Activated T-helper 1 cell treated with anti-CD3 and anti-CD28 coated beads, Interleukin-12 subunit alpha, Interleukin-12 subunit beta, Interleukin-2, Interleukin-4 antibody, amounts not matched to agents 30 ng/mL and 10 ng/mL and 1 ng/mL, durations not matched to agents 14 hours and 24 hours and 36 hours (primary cell): ENCODE measurements around the gene PPIP5K2. TPM values are rescaled to one million over a fixed set of nuclear protein-coding genes. Genes with fewer than 3 reads are reported as not detected.

Experiments used
- DNase-seq: peaks from one replicate; pipeline ENCODE4 v3.0.0; 2021; ENCODE audit warnings: low spot score
- H3K27ac Mint-ChIP-seq: one replicate; pipeline ENCODE4 v1.8.0; 2021; ENCODE audit warnings: mild to moderate bottlenecking, mixed read lengths
- H3K27me3 Mint-ChIP-seq: one replicate; pipeline ENCODE4 v1.8.0; 2022; ENCODE audit warnings: mild to moderate bottlenecking, moderate library complexity, mixed read lengths; ENCODE audit not compliant: insufficient read depth
- H3K36me3 Mint-ChIP-seq: one replicate; pipeline ENCODE4 v1.8.0; 2021; ENCODE audit warnings: low read depth, mixed read lengths
- H3K4me1 Mint-ChIP-seq: one replicate; pipeline ENCODE4 v1.8.0; 2021; ENCODE audit warnings: low read depth, mixed read lengths
- H3K4me3 Mint-ChIP-seq: one replicate; pipeline ENCODE4 v1.8.0; 2021; ENCODE audit warnings: mild to moderate bottlenecking, moderate library complexity, mixed read lengths
- H3K9me3 Mint-ChIP-seq: one replicate; pipeline ENCODE4 v1.8.0; 2021; ENCODE audit warnings: mixed read lengths
- intact Hi-C: fragments of 100-400 bp; cut with micrococcal nuclease; formaldehyde crosslinking; loops from one replicate; pipeline ENCODE4 v1.15.1; 2024
- total RNA-seq: library from RNA; stranded (reverse); gene quantifications from 2 replicates; pipeline ENCODE4 v1.2.3, GENCODE V29; 2022

PPIP5K2 gene
- total RNA-seq, 1 donor from 2014 or later, result 47.6 TPM

- intact Hi-C loops, result no loop called here
- H3K9me3 Mint-ChIP-seq, result peaks cover 16% of the 10 kb centered on the region
- peaks cover 27% of the 10 kb centered on the region for H3K36me3 Mint-ChIP-seq
- DNase-seq, result no peak
- H3K4me1 Mint-ChIP-seq, result peaks cover 30% of the 10 kb centered on the region
- no peak overlapping the region for H3K27ac Mint-ChIP-seq
- no peaks in the 10 kb centered on the region for H3K27me3 Mint-ChIP-seq
- H3K4me3 Mint-ChIP-seq, result no peak overlapping the region
These were observed 12.0 kb upstream of the PPIP5K2 start for GRCh38 chr5:103108086-103108485.

- no peak overlapping the region for H3K4me3 Mint-ChIP-seq
- DNase-seq, result no peak
- H3K27ac Mint-ChIP-seq, result no peak overlapping the region
- peaks cover 16% of the 10 kb centered on the region for H3K9me3 Mint-ChIP-seq
- intact Hi-C loops, result no loop called here
- H3K36me3 Mint-ChIP-seq, result peaks cover 29% of the 10 kb centered on the region
- H3K4me1 Mint-ChIP-seq, result peaks cover 30% of the 10 kb centered on the region
- no peaks in the 10 kb centered on the region for H3K27me3 Mint-ChIP-seq
These were observed 10.8 kb upstream of the PPIP5K2 start for GRCh38 chr5:103109277-103109676.

GRCh38 chr5:103110403-103110802 lies 9.7 kb upstream of the PPIP5K2 start:
- peaks cover 28% of the 10 kb centered on the region for H3K36me3 Mint-ChIP-seq
- H3K9me3 Mint-ChIP-seq, result peaks cover 16% of the 10 kb centered on the region
- no peak overlapping the region for H3K4me3 Mint-ChIP-seq
- H3K27me3 Mint-ChIP-seq, result no peaks in the 10 kb centered on the region
- no peak for DNase-seq
- H3K27ac Mint-ChIP-seq, result no peak overlapping the region
- peaks cover 30% of the 10 kb centered on the region for H3K4me1 Mint-ChIP-seq
- intact Hi-C loops, result no loop called here

- H3K27ac Mint-ChIP-seq, result peak overlapping the region; percentile 81
- H3K9me3 Mint-ChIP-seq, result peaks cover 16% of the 10 kb centered on the region
- H3K4me1 Mint-ChIP-seq, result peaks cover 30% of the 10 kb centered on the region
- H3K27me3 Mint-ChIP-seq, result no peaks in the 10 kb centered on the region
- peaks cover 28% of the 10 kb centered on the region for H3K36me3 Mint-ChIP-seq
- DNase-seq, result peak; percentile 29
- intact Hi-C loops, result loop anchor here (1.0 kb wide), 1 partner anchor 9 kb away; the partner anchor contains the start of genes GIN1 and PPIP5K2
- H3K4me3 Mint-ChIP-seq, result no peak overlapping the region
These were observed 8.6 kb upstream of the PPIP5K2 start for GRCh38 chr5:103111468-103111867.

- Mint-ChIP-seq H3K27ac (no peak overlapping the region), H3K9me3 (peaks cover 16% of the 10 kb centered on the region), H3K36me3 (peaks cover 21% of the 10 kb centered on the region), H3K4me1 (peaks cover 36% of the 10 kb centered on the region), H3K4me3 (no peak overlapping the region), H3K27me3 (no peaks in the 10 kb centered on the region)
- intact Hi-C loops, result no loop called here
- no peak for DNase-seq
These were observed 7.2 kb upstream of the PPIP5K2 start for GRCh38 chr5:103112910-103113309.

- Mint-ChIP-seq H3K27ac (no peak overlapping the region), H3K4me3 (no peak overlapping the region), H3K4me1 (peaks cover 41% of the 10 kb centered on the region), H3K36me3 (peaks cover 14% of the 10 kb centered on the region), H3K27me3 (no peaks in the 10 kb centered on the region), H3K9me3 (peaks cover 16% of the 10 kb centered on the region)
- DNase-seq, result no peak
- intact Hi-C loops, result no loop called here
These were observed 5.7 kb upstream of the PPIP5K2 start for GRCh38 chr5:103114440-103114839.

- Mint-ChIP-seq H3K27me3 (no peaks in the 10 kb centered on the region), H3K4me3 (no peak overlapping the region), H3K36me3 (peaks cover 8% of the 10 kb centered on the region), H3K27ac (no peak overlapping the region), H3K4me1 (peaks cover 40% of the 10 kb centered on the region), H3K9me3 (peaks cover 2% of the 10 kb centered on the region)
- no peak for DNase-seq
- intact Hi-C loops, result no loop called here
These were observed 2.6 kb upstream of the PPIP5K2 start for GRCh38 chr5:103117471-103117991.

- no peak for DNase-seq
- Mint-ChIP-seq H3K9me3 (no peaks in the 10 kb centered on the region), H3K36me3 (peaks cover 7% of the 10 kb centered on the region), H3K27ac (peak overlapping the region; percentile 96), H3K4me3 (peak overlapping the region; percentile 93), H3K4me1 (peaks cover 41% of the 10 kb centered on the region), H3K27me3 (no peaks in the 10 kb centered on the region)
- intact Hi-C loops, result no loop called here
These were observed 884 bp upstream of the PPIP5K2 start for GRCh38 chr5:103119070-103119764.

GRCh38 chr5:103120607-103121200 lies 603 bp downstream of the PPIP5K2 start:
- Mint-ChIP-seq H3K36me3 (peaks cover 4% of the 10 kb centered on the region), H3K27me3 (no peaks in the 10 kb centered on the region), H3K4me3 (peak overlapping the region; percentile 93), H3K9me3 (no peaks in the 10 kb centered on the region), H3K27ac (peak overlapping the region; percentile 96), H3K4me1 (peaks cover 41% of the 10 kb centered on the region)
- intact Hi-C loops, result loop anchor here (1.0 to 5.0 kb wide), 7 partner anchors 9 to 438 kb away; partner anchors contain the start of gene MACIR
- DNase-seq, result no peak

GRCh38 chr5:103122242-103122641 lies 2.1 kb downstream of the PPIP5K2 start:
- H3K4me3 Mint-ChIP-seq, result no peak overlapping the region
- peaks cover 5% of the 10 kb centered on the region for H3K36me3 Mint-ChIP-seq
- intact Hi-C loops, result loop anchor here (5.0 kb wide), 1 partner anchor 440 kb away; no protein-coding TSS in a partner anchor
- no peak overlapping the region for H3K27ac Mint-ChIP-seq
- DNase-seq, result no peak
- H3K9me3 Mint-ChIP-seq, result no peaks in the 10 kb centered on the region
- peaks cover 41% of the 10 kb centered on the region for H3K4me1 Mint-ChIP-seq
- H3K27me3 Mint-ChIP-seq, result no peaks in the 10 kb centered on the region

- no peak for DNase-seq
- Mint-ChIP-seq H3K36me3 (peaks cover 16% of the 10 kb centered on the region), H3K4me3 (no peak overlapping the region), H3K4me1 (peaks cover 35% of the 10 kb centered on the region), H3K27me3 (no peaks in the 10 kb centered on the region), H3K9me3 (no peaks in the 10 kb centered on the region), H3K27ac (no peak overlapping the region)
- intact Hi-C loops, result no loop called here
These were observed 6.5 kb downstream of the PPIP5K2 start for GRCh38 chr5:103126557-103126956.

GRCh38 chr5:103127292-103127817 lies 7.3 kb downstream of the PPIP5K2 start:
- H3K27me3 Mint-ChIP-seq, result no peaks in the 10 kb centered on the region
- no peak for DNase-seq
- no peak overlapping the region for H3K4me3 Mint-ChIP-seq
- H3K9me3 Mint-ChIP-seq, result no peaks in the 10 kb centered on the region
- no peak overlapping the region for H3K27ac Mint-ChIP-seq
- peaks cover 27% of the 10 kb centered on the region for H3K4me1 Mint-ChIP-seq
- H3K36me3 Mint-ChIP-seq, result peaks cover 16% of the 10 kb centered on the region
- intact Hi-C loops, result no loop called here

GRCh38 chr5:103128202-103128601 lies 8.1 kb downstream of the PPIP5K2 start:
- H3K9me3 Mint-ChIP-seq, result no peaks in the 10 kb centered on the region
- H3K4me1 Mint-ChIP-seq, result peaks cover 26% of the 10 kb centered on the region
- intact Hi-C loops, result no loop called here
- no peak overlapping the region for H3K27ac Mint-ChIP-seq
- H3K27me3 Mint-ChIP-seq, result no peaks in the 10 kb centered on the region
- H3K4me3 Mint-ChIP-seq, result no peak overlapping the region
- H3K36me3 Mint-ChIP-seq, result peaks cover 18% of the 10 kb centered on the region
- no peak for DNase-seq
